Chondrocyte (in vitro differentiated cells): ENCODE measurements around the gene HPS3. TPM values are rescaled to one million over a fixed set of nuclear protein-coding genes. Genes with fewer than 3 reads are reported as not detected.

Experiments used
- DNase-seq: peaks from one replicate; pipeline ENCODE4 v3.0.0; 2021; ENCODE audit warnings: mixed read lengths, low spot score
- H3K27ac Mint-ChIP-seq: one replicate; pipeline ENCODE4 v1.8.0; 2021; ENCODE audit warnings: mild to moderate bottlenecking, moderate library complexity, mixed read lengths; ENCODE audit not compliant: unreplicated experiment
- H3K27me3 Mint-ChIP-seq: 2 replicates; pipeline ENCODE4 v1.8.0; 2021; ENCODE audit warnings: low read depth, mixed read lengths
- H3K36me3 Mint-ChIP-seq: 2 replicates; pipeline ENCODE4 v1.8.0; 2021; ENCODE audit warnings: low read depth, mixed read lengths
- H3K4me1 Mint-ChIP-seq: 2 replicates; pipeline ENCODE4 v1.8.0; 2021; ENCODE audit warnings: low read depth, mild to moderate bottlenecking, mixed read lengths
- H3K4me3 Mint-ChIP-seq: one replicate; pipeline ENCODE4 v1.8.0; 2021; ENCODE audit warnings: mild to moderate bottlenecking, moderate library complexity, mixed read lengths; ENCODE audit not compliant: unreplicated experiment
- H3K9me3 Mint-ChIP-seq: 2 replicates; pipeline ENCODE4 v1.8.0; 2021; ENCODE audit warnings: low read depth, mixed read lengths
- total RNA-seq: library from RNA; stranded (reverse); gene quantifications from 3 replicates; pipeline ENCODE4 v1.2.1, GENCODE V29; 2021
- TF ChIP-seq, protein P1 (sequence below): fragments of 200-600 bp; sonication (generic); IDR thresholded peaks from 2 replicates; pipeline ENCODE4 v1.5.0; 2021; ENCODE audit warnings: antibody characterized with exemption, mild to moderate bottlenecking, moderate library complexity

HPS3 gene
- total RNA-seq, 1 donor from 2014 or later = 16.2 TPM

- peaks cover 7% of the 10 kb centered on the region for H3K36me3 Mint-ChIP-seq
- DNase-seq = peak; percentile 96
- peaks cover 2% of the 10 kb centered on the region for H3K9me3 Mint-ChIP-seq
- H3K4me1 Mint-ChIP-seq = peaks cover 23% of the 10 kb centered on the region
- H3K4me3 Mint-ChIP-seq = peak within 1 kb of the TSS; percentile 96
- no peaks in the 10 kb centered on the region for H3K27me3 Mint-ChIP-seq
- peak within 1 kb of the TSS; percentile 96 for H3K27ac Mint-ChIP-seq
- TF ChIP-seq, protein P1, sequence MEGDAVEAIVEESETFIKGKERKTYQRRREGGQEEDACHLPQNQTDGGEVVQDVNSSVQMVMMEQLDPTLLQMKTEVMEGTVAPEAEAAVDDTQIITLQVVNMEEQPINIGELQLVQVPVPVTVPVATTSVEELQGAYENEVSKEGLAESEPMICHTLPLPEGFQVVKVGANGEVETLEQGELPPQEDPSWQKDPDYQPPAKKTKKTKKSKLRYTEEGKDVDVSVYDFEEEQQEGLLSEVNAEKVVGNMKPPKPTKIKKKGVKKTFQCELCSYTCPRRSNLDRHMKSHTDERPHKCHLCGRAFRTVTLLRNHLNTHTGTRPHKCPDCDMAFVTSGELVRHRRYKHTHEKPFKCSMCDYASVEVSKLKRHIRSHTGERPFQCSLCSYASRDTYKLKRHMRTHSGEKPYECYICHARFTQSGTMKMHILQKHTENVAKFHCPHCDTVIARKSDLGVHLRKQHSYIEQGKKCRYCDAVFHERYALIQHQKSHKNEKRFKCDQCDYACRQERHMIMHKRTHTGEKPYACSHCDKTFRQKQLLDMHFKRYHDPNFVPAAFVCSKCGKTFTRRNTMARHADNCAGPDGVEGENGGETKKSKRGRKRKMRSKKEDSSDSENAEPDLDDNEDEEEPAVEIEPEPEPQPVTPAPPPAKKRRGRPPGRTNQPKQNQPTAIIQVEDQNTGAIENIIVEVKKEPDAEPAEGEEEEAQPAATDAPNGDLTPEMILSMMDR = no peak
These were observed 43.0 kb upstream of the HPS3 start, which contains the start of gene HLTF for GRCh38 chr3:149086232-149086988. Gene HLTF (minus strand): TSS chr3:149086533. CDS start chr3:149086336, 197 bp downstream.

DNA sequence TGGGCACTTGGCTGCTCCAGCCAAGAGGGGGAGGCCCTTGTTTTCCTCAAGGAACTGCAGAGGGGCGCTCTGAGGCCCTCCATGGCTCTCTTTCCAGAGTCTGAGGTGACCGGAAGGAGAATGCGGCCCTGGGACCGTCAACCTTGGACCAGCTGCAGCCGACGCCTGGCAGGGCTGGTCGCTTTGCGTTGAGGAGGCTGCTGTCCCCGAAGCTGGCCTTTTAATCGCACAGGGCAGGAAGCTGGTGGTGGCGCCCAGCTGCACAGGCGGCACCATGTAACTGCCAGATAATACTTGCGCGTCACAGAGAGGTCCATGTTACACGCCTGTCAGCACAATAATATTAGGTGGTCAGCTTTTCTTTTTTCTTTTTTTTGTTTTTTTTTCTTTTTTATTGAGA lies 42.2 kb upstream of the HPS3 start:
- Mint-ChIP-seq H3K4me3 (no peak overlapping the region), H3K9me3 (peaks cover 2% of the 10 kb centered on the region), H3K27me3 (no peaks in the 10 kb centered on the region), H3K27ac (no peak overlapping the region), H3K4me1 (peaks cover 23% of the 10 kb centered on the region), H3K36me3 (peaks cover 7% of the 10 kb centered on the region)
- TF ChIP-seq, protein P1 = no peak
- no peak for DNase-seq

- TF ChIP-seq, protein P1 = no peak
- DNase-seq = no peak
- Mint-ChIP-seq H3K4me3 (no peak overlapping the region), H3K27me3 (no peaks in the 10 kb centered on the region), H3K36me3 (peaks cover 2% of the 10 kb centered on the region), H3K27ac (no peak overlapping the region), H3K4me1 (peaks cover 16% of the 10 kb centered on the region), H3K9me3 (peaks cover 2% of the 10 kb centered on the region)
These were observed 40.0 kb upstream of the HPS3 start for GRCh38 chr3:149089395-149089794.

GRCh38 chr3:149090461-149090860 lies 39.0 kb upstream of the HPS3 start:
- Mint-ChIP-seq H3K4me1 (peaks cover 5% of the 10 kb centered on the region), H3K27me3 (no peaks in the 10 kb centered on the region), H3K36me3 (no peaks in the 10 kb centered on the region), H3K4me3 (no peak overlapping the region), H3K9me3 (peaks cover 2% of the 10 kb centered on the region), H3K27ac (no peak overlapping the region)
- DNase-seq = no peak
- TF ChIP-seq, protein P1 = no peak

DNA sequence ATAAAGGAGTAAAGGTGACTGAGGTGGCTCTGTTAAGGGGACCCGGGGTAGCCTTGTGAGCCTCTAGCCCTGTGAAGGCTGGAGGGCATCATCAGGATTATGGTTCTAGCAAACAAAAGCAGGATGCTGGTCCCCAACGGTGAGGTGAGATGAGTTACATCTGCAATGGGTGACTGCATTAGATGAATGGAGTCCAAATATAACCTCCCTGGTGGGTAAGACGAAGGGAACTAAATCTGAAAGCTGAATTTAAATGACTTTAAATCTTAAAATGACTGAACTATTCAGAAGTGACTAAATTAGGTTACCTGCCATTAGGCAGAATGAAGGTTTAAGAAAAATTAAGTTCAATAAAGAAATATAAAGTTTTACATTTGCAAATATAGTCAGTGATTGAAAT lies 38.5 kb upstream of the HPS3 start:
- Mint-ChIP-seq H3K36me3 (no peaks in the 10 kb centered on the region), H3K9me3 (peaks cover 2% of the 10 kb centered on the region), H3K27ac (no peak overlapping the region), H3K27me3 (no peaks in the 10 kb centered on the region), H3K4me1 (peaks cover 2% of the 10 kb centered on the region), H3K4me3 (no peak overlapping the region)
- TF ChIP-seq, protein P1 = no peak
- no peak for DNase-seq
